Hematopoietic multipotent progenitor cell treated with erythropoietin and hydrocortisone succinate and interleukin-3 and kit ligand, for 6 days (in vitro differentiated cells): ENCODE data around the gene BCAS1.

Experiments
- DNase-seq: peaks from one replicate; pipeline ENCODE4 v3.0.0-alpha.2; 2015

Gene BCAS1

GRCh38 chr20:53957451-53958172 lies 112.8 kb downstream of the BCAS1 start:
- peak; percentile 33 for DNase-seq

- DNase-seq, result no peak
Observed at GRCh38 chr20:53956013-53956715, 114.2 kb downstream of the BCAS1 start.

- DNase-seq, result no peak
Observed at GRCh38 chr20:53954723-53955658, 115.4 kb downstream of the BCAS1 start.

GRCh38 chr20:53952528-53953096 lies 117.8 kb downstream of the BCAS1 start:
- DNase-seq, result no peak

- no peak for DNase-seq
Observed at GRCh38 chr20:53950578-53950977, 119.8 kb downstream of the BCAS1 start.

GRCh38 chr20:53950031-53950430 lies 120.4 kb downstream of the BCAS1 start:
- DNase-seq, result peak; percentile 43

- peak; percentile 71 for DNase-seq
Observed at GRCh38 chr20:53949319-53949839, 121.0 kb downstream of the BCAS1 start.

- no peak for DNase-seq
Observed at GRCh38 chr20:53948383-53949318, 121.7 kb downstream of the BCAS1 start.

- DNase-seq, result no peak
Observed at GRCh38 chr20:53947501-53948195, 122.7 kb downstream of the BCAS1 start.

GRCh38 chr20:53946106-53946505 lies 124.3 kb downstream of the BCAS1 start:
- no peak for DNase-seq

- no peak for DNase-seq
Observed at GRCh38 chr20:53945478-53945877, 124.9 kb downstream of the BCAS1 start.

GRCh38 chr20:53944796-53945195 lies 125.6 kb downstream of the BCAS1 start:
- DNase-seq, result no peak

GRCh38 chr20:53943522-53944291 lies 126.7 kb downstream of the BCAS1 start:
- peak; percentile 81 for DNase-seq

- no peak for DNase-seq
Observed at GRCh38 chr20:53942973-53943372, 127.4 kb downstream of the BCAS1 start.

- no peak for DNase-seq
Observed at GRCh38 chr20:53942472-53942816, 128.0 kb downstream of the BCAS1 start.

GRCh38 chr20:53941680-53942471 lies 128.5 kb downstream of the BCAS1 start:
- no peak for DNase-seq

- DNase-seq, result peak; percentile 41
Observed at GRCh38 chr20:53940907-53941545, 129.4 kb downstream of the BCAS1 start.

- DNase-seq, result no peak
Observed at GRCh38 chr20:53940360-53940702, 130.1 kb downstream of the BCAS1 start.
